ENCODE measurements around the gene RAPGEF4. TPM values are rescaled to one million over a fixed set of nuclear protein-coding genes. Genes with fewer than 3 reads are reported as not detected.

The RAPGEF4 gene
- total RNA-seq, 2 experiments from 2014 or later, result 0.21 TPM; not detected in 1

DNA sequence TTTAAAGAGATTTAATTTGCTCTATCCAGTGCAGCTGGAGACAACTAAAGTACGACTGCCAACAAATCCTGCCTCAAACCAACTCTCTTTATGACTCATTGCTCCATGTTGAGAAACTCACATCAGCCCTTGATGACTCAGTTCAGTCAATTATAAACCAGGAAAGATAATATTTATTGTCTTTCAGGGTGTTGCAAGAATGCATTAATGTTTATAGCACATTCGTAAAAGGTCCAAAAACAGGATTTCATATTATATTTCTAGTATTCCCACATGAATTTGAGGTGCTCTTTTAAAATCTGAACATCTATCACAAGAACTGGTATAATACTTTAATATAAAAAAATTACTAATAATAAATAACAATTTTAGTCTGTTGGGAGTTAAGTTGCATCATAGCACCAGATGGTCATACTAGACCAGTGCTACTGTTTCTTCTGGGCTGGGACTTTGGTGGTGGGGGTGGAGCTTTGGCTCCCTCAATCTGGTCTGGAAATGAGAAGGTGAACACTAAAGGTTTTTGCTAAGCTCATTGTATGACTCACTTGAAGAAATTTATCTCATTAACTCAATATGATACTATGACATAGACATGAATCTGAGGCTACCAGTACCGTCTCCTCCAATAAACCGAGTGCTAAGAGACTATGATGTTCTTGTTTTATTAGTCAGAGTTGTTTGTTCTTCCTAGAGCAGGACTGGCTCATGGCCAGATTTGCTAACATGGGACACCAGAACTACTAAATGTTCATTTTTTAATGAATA, 313.4 kb downstream of the RAPGEF4 start:
- ATAC-seq (peak; percentile 86), DNase-seq (peak; percentile 51)
- H3K36me3 Mint-ChIP-seq, result no peaks in the 10 kb centered on the region
- H3K9me3 Mint-ChIP-seq (ENCODE audit: low read depth), result no peaks in the 10 kb centered on the region
- peaks cover 51% of the 10 kb centered on the region for H3K27me3 Mint-ChIP-seq
- CTCF ChIA-PET, result no interaction called here
- no peak overlapping the region for H3K4me3 Mint-ChIP-seq
- H3K27ac Mint-ChIP-seq, result no peak overlapping the region
- H3K4me1 Mint-ChIP-seq, result peaks cover 16% of the 10 kb centered on the region

DNA sequence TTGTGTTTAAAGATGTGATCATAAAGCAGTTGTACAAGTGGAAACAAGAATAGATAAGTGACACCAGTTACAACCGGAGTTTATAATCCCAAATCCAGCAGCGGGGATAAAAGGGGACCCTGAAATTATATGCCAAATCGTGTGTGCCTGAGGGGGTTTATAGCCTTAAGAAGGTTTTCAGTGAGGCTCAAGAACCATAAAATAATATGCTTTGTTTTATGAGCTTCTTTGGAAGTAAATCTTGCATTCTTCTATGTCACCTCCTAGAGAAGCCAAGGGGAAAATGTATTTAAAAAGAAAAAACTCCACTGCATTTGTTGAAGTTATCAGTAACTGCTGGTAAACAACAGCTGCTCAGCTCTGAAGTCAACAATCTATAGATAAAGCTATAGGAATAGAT, 314.2 kb downstream of the RAPGEF4 start:
- Mint-ChIP-seq H3K36me3 (no peaks in the 10 kb centered on the region), H3K9me3 (ENCODE audit: low read depth) (no peaks in the 10 kb centered on the region), H3K4me3 (no peak overlapping the region), H3K4me1 (peaks cover 16% of the 10 kb centered on the region), H3K27me3 (peaks cover 58% of the 10 kb centered on the region), H3K27ac (no peak overlapping the region)
- DNase-seq (no peak), ATAC-seq (no peak)
- CTCF ChIA-PET, result no interaction called here

DNA sequence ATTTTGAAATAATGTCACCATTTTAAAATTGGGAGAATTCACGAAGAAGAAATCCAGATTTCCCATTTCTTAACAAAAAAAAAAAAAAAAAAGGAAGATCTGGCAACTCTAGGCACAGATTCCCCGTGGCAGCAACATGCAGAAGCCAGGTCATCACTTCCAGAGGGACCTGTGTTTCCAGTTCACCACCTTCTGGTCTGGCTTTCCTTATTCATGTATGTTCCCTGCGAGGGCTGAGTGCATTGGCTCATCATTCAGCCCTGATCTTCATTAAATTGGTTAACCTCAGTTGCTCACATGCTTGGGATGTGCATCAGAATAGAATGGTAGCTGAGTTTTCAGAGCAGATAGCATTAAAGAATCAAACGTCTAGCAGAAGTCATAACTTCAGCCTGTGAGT, 315.0 kb downstream of the RAPGEF4 start:
- H3K9me3 Mint-ChIP-seq (ENCODE audit: low read depth), result no peaks in the 10 kb centered on the region
- ATAC-seq (no peak), DNase-seq (no peak)
- CTCF ChIA-PET, result no interaction called here
- H3K4me1 Mint-ChIP-seq, result peaks cover 16% of the 10 kb centered on the region
- peaks cover 55% of the 10 kb centered on the region for H3K27me3 Mint-ChIP-seq
- no peak overlapping the region for H3K27ac Mint-ChIP-seq
- H3K36me3 Mint-ChIP-seq, result no peaks in the 10 kb centered on the region
- H3K4me3 Mint-ChIP-seq, result no peak overlapping the region

DNA sequence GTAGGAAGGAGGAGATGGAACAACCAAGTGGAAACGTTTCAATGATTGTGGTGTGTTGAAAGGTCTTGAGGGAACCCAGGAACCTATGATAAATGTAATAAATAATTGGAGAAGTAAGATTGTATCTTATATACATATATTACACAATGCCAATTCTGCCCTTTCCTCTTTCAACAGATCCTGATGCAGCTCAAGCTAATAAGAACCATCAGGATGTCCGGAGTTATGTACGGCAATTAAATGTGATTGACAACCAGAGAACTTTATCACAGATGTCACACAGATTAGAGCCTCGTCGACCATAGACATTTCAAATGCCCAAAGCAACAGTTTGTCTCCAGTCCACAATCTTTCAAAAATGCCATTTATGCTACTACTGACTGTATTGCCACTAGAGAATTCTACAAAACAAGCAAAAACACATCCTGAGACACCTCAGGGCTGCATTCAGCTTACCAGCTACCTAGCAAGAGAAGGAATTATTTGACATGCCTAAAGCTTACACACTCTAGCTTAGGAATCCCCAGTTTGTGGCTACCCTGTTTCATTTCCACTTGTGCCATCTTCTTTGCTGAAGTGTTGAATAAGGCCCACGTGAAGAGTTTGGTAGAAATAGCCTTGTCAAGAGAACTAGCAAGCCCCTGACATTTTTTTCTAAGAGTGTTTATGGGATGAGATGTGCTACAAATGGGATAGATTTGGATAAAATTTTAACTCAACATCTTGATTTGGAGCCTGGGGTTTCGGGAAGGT, 316.0 kb downstream of the RAPGEF4 start:
- no peak for DNase-seq
- H3K27me3 Mint-ChIP-seq, result peaks cover 55% of the 10 kb centered on the region
- H3K27ac Mint-ChIP-seq, result no peak overlapping the region
- H3K4me1 Mint-ChIP-seq, result peaks cover 16% of the 10 kb centered on the region
- no peak for ATAC-seq
- H3K9me3 Mint-ChIP-seq (ENCODE audit: low read depth), result no peaks in the 10 kb centered on the region
- no peak overlapping the region for H3K4me3 Mint-ChIP-seq
- CTCF ChIA-PET, result no interaction called here
- no peaks in the 10 kb centered on the region for H3K36me3 Mint-ChIP-seq

DNA sequence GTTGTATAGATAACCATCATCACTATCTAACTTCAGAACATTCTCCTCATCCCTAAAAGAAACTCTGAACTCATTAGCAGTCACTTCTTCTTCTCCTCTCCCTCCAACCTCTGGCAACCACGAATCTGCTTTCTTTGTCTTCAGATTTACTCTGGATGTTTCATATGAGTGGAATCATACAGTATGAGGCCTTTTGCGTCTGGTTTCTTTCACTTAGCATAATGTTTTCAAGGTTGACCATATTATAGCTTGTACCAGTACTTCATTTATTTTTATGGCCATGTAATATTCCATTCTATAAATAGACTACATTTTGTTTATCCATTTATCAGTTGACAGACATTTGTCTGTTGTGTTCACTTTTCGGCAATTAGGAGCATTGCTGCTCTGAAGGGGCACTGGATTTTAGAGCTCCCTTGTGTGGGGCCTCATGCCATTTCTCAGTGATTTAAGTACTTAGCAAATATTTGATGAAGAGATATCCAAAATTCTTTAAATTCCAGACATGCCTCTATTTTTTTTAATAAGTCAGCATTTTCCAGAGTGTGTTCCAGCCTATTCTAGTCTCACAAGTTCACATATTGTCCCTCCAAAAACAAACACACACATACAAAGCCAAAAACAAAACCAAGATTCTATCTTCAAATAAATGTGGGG, 317.5 kb downstream of the RAPGEF4 start:
- H3K4me1 Mint-ChIP-seq, result peaks cover 16% of the 10 kb centered on the region
- no peak overlapping the region for H3K4me3 Mint-ChIP-seq
- CTCF ChIA-PET, result no interaction called here
- H3K27ac Mint-ChIP-seq, result no peak overlapping the region
- H3K9me3 Mint-ChIP-seq (ENCODE audit: low read depth), result no peaks in the 10 kb centered on the region
- DNase-seq, result no peak
- H3K27me3 Mint-ChIP-seq, result peaks cover 55% of the 10 kb centered on the region
- ATAC-seq, result no peak
- H3K36me3 Mint-ChIP-seq, result no peaks in the 10 kb centered on the region

- H3K36me3 Mint-ChIP-seq, result no peaks in the 10 kb centered on the region
- H3K27ac Mint-ChIP-seq, result no peak overlapping the region
- H3K4me3 Mint-ChIP-seq, result no peak overlapping the region
- no peaks in the 10 kb centered on the region for H3K9me3 Mint-ChIP-seq (ENCODE audit: low read depth)
- CTCF ChIA-PET, result no interaction called here
- peaks cover 6% of the 10 kb centered on the region for H3K4me1 Mint-ChIP-seq
- peaks cover 53% of the 10 kb centered on the region for H3K27me3 Mint-ChIP-seq
- DNase-seq, result no peak
- no peak for ATAC-seq
These were observed 318.8 kb downstream of the RAPGEF4 start for GRCh38 chr2:173054466-173054865.

DNA sequence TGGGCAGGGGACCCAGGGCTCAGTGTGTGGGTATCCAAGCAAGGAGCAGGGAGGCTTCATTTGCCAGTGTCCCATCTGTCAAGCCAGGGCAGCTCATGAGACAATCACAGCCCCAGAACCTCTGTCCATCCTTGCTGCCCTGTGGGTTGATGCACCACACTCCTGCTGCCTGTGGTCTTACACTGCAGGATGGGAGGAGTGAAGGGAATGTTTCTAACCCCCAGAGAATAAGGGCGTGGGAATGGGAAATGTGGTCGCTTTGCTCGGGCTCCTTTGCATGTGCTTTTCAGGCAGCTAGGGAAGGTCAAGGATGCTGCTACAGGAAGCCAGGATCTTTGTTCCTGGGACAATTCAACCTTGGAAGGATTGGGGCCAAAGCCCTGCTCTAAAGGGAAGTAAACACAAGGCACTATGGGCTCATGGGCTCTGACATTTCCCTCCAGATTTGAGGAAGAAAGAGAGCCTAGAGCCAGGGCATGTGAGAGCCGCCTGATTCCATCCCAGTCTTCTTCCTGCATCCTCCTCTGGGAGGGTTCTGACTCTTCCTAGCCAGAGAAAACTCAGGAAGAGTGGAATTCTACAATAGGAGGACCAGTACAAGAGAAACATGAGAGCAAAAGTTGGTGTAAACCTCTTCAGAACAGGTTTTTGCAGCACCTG, 321.2 kb downstream of the RAPGEF4 start:
- Mint-ChIP-seq H3K27ac (no peak overlapping the region), H3K4me3 (no peak overlapping the region), H3K4me1 (no peaks in the 10 kb centered on the region), H3K9me3 (ENCODE audit: low read depth) (no peaks in the 10 kb centered on the region), H3K36me3 (no peaks in the 10 kb centered on the region), H3K27me3 (peaks cover 49% of the 10 kb centered on the region)
- CTCF ChIA-PET, result interaction anchor here (0.9 kb wide), 1 partner anchor 34 kb away, joined by 3 read pairs; no protein-coding TSS in a partner anchor
- ATAC-seq (no peak), DNase-seq (no peak)

DNA sequence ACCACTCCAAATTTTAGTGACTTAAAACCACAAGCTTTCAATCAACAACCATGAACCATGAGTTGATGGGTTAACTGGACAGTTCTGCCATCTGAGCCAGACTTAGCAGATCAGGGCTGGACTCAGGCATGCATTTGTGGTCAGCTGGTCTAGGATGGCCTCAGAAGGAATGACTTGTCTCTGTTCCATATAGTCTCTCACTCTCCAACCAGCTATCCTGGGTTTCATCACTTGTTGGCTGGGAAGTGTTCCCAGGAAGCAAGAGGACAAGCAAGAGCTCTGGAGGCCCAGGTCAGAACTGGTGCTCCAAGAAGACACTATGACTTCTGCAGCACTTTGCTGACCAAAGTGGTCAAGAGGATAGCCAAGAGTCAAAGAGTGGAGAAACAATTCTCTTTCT, 322.5 kb downstream of the RAPGEF4 start:
- DNase-seq, result no peak
- H3K9me3 Mint-ChIP-seq (ENCODE audit: low read depth), result no peaks in the 10 kb centered on the region
- no peaks in the 10 kb centered on the region for H3K36me3 Mint-ChIP-seq
- no peak overlapping the region for H3K4me3 Mint-ChIP-seq
- no peak overlapping the region for H3K27ac Mint-ChIP-seq
- no peak for ATAC-seq
- CTCF ChIA-PET, result no interaction called here
- peaks cover 50% of the 10 kb centered on the region for H3K27me3 Mint-ChIP-seq
- no peaks in the 10 kb centered on the region for H3K4me1 Mint-ChIP-seq

DNA sequence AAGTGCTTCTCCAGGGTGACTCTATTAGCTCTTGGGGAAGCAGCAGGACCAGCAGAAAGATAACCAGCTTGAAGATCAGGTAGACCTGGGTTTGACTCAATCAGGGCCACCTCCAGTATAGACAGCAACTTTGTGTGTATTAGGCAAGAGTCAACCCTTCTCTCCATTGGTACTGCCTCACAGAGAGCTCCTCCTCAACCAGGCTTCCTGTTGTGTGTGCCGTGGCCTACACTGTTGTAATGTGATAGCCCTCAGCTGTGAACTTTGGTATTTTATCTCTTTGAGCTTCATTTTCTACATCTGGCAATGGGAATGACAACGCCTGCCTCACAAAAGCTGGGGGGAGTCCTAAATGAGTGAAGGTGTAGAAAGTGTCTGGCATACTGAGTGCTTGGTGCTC, 323.0 kb downstream of the RAPGEF4 start:
- CTCF ChIA-PET, result no interaction called here
- DNase-seq (no peak), ATAC-seq (no peak)
- Mint-ChIP-seq H3K27me3 (peaks cover 44% of the 10 kb centered on the region), H3K9me3 (ENCODE audit: low read depth) (no peaks in the 10 kb centered on the region), H3K36me3 (no peaks in the 10 kb centered on the region), H3K4me1 (no peaks in the 10 kb centered on the region), H3K4me3 (no peak overlapping the region), H3K27ac (no peak overlapping the region)

- Mint-ChIP-seq H3K9me3 (ENCODE audit: low read depth) (no peaks in the 10 kb centered on the region), H3K4me3 (no peak overlapping the region), H3K36me3 (no peaks in the 10 kb centered on the region), H3K4me1 (no peaks in the 10 kb centered on the region), H3K27ac (no peak overlapping the region), H3K27me3 (peaks cover 46% of the 10 kb centered on the region)
- no peak for DNase-seq
- CTCF ChIA-PET, result no interaction called here
- no peak for ATAC-seq
These were observed 323.6 kb downstream of the RAPGEF4 start for GRCh38 chr2:173059292-173059691.

GRCh38 chr2:173059971-173060461, 324.4 kb downstream of the RAPGEF4 start:
- CTCF ChIA-PET, result no interaction called here
- Mint-ChIP-seq H3K9me3 (ENCODE audit: low read depth) (no peaks in the 10 kb centered on the region), H3K27me3 (peaks cover 45% of the 10 kb centered on the region), H3K36me3 (no peaks in the 10 kb centered on the region), H3K27ac (no peak overlapping the region), H3K4me3 (no peak overlapping the region), H3K4me1 (no peaks in the 10 kb centered on the region)
- no peak for DNase-seq
- no peak for ATAC-seq

GRCh38 chr2:173062801-173063200, 327.2 kb downstream of the RAPGEF4 start:
- Mint-ChIP-seq H3K27ac (no peak overlapping the region), H3K36me3 (no peaks in the 10 kb centered on the region), H3K9me3 (ENCODE audit: low read depth) (no peaks in the 10 kb centered on the region), H3K27me3 (peaks cover 49% of the 10 kb centered on the region), H3K4me1 (no peaks in the 10 kb centered on the region), H3K4me3 (no peak overlapping the region)
- CTCF ChIA-PET, result no interaction called here
- ATAC-seq (no peak), DNase-seq (no peak)

DNA sequence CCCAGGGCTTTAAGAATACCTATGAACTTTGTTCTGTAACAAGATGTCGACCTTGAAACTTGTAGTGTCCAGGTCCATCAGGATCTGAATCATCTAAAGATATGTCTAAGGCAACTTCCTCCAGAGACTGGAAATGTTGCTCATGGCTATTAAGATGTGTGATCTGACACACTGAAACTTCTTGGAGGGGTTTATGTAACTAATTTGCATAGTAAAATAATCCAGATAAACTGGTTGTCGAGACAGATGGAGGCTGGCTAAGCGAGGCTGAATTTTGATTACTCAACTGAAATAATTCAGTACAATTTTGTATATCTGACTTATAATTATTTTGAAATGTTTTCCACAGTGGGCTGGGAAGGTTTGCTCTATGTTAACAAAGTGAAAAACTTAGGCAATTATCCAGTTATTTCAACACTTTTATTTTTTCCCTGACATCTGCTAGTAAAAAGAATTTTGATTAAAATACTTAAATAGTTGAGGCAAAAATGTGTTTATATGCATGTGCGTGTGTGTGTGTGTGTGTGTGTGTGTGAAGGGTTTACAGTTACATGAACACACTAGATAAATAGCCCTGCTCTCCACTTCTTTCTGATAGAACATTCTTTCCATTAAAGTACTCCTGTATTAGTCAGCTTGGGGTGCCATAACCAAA, 328.6 kb downstream of the RAPGEF4 start:
- H3K4me1 Mint-ChIP-seq, result no peaks in the 10 kb centered on the region
- ATAC-seq (no peak), DNase-seq (no peak)
- H3K27me3 Mint-ChIP-seq, result peaks cover 52% of the 10 kb centered on the region
- H3K36me3 Mint-ChIP-seq, result no peaks in the 10 kb centered on the region
- no peak overlapping the region for H3K27ac Mint-ChIP-seq
- no peaks in the 10 kb centered on the region for H3K9me3 Mint-ChIP-seq (ENCODE audit: low read depth)
- CTCF ChIA-PET, result interaction anchor here (1.0 kb wide), 1 partner anchor 147 kb away, joined by 3 read pairs; no protein-coding TSS in a partner anchor
- H3K4me3 Mint-ChIP-seq, result no peak overlapping the region
